ENCODE data around the gene PRKRA.

GRCh38 chr2:178441426-178441825, 9.5 kb downstream of the PRKRA start:
- TF ChIP-seq, protein P1, sequence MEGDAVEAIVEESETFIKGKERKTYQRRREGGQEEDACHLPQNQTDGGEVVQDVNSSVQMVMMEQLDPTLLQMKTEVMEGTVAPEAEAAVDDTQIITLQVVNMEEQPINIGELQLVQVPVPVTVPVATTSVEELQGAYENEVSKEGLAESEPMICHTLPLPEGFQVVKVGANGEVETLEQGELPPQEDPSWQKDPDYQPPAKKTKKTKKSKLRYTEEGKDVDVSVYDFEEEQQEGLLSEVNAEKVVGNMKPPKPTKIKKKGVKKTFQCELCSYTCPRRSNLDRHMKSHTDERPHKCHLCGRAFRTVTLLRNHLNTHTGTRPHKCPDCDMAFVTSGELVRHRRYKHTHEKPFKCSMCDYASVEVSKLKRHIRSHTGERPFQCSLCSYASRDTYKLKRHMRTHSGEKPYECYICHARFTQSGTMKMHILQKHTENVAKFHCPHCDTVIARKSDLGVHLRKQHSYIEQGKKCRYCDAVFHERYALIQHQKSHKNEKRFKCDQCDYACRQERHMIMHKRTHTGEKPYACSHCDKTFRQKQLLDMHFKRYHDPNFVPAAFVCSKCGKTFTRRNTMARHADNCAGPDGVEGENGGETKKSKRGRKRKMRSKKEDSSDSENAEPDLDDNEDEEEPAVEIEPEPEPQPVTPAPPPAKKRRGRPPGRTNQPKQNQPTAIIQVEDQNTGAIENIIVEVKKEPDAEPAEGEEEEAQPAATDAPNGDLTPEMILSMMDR (IDR thresholded peaks at IDR 0.05; ENCODE audit: low read depth, low read length, missing input control), result no peak
- TF ChIP-seq RAD21 (IDR thresholded peaks at IDR 0.05) (no peak), MAX (IDR thresholded peaks at IDR 0.05) (no peak), GABPA (IDR thresholded peaks at IDR 0.05 in 1 of 2, conservative IDR thresholded peaks at IDR 0.05 in 1 of 2) (no peak), FOXA2 (IDR thresholded peaks at IDR 0.05) (no peak), JUND (IDR thresholded peaks at IDR 0.05) (no peak), YY1 (IDR thresholded peaks at IDR 0.05) (no peak), FOXA1 (IDR thresholded peaks at IDR 0.05) (no peak), TAF1 (conservative IDR thresholded peaks at IDR 0.05) (no peak), REST (IDR thresholded peaks at IDR 0.05) (no peak), SP1 (IDR thresholded peaks at IDR 0.05) (no peak), NR2F2 (IDR thresholded peaks at IDR 0.05) (no peak), HNF4G (IDR thresholded peaks at IDR 0.05) (no peak)
